Measurements from ENCODE around the gene MACROD2. TPM values are rescaled to one million over a fixed set of nuclear protein-coding genes. Genes with fewer than 3 reads are reported as not detected.

Gene MACROD2
- total RNA-seq, 4 donors from 2014 or later, result 10.0 to 24.0 (median 17.0) TPM

- no peak for TF ChIP-seq POLR2A (IDR thresholded peaks at IDR 0.05)
- no peak for TF ChIP-seq CTCF (IDR thresholded peaks at IDR 0.05)
- 52 to 54% methylated on average over 2 of the region's 2 CpGs for WGBS, 2 donors
- H3K4me3 ChIP-seq (ENCODE audit: low read depth, poor library complexity, severe bottlenecking), result no peak overlapping the region
- intact Hi-C loops (cut with DNase I; ENCODE audit: low total_unique reads), result no loop called here
- DNase-seq (ENCODE audit: low spot score in 2 of 2), result no peak
Measured at GRCh38 chr20:15756754-15757115, 1761.4 kb downstream of the MACROD2 start.

GRCh38 chr20:15759594-15759993, 1764.3 kb downstream of the MACROD2 start:
- intact Hi-C loops (cut with DNase I; ENCODE audit: low total_unique reads), result no loop called here
- 22 to 27% methylated on average over 6 of the region's 6 CpGs for WGBS, 2 donors
- peak in 1 of 2 donors; percentile 16 for DNase-seq (ENCODE audit: low spot score in 2 of 2)

GRCh38 chr20:15760001-15760621, 1764.8 kb downstream of the MACROD2 start:
- 34 to 35% methylated on average over 10 to 11 of the region's 11 CpGs for WGBS, 2 donors
- intact Hi-C loops (cut with DNase I; ENCODE audit: low total_unique reads), result no loop called here
- no peak for DNase-seq (ENCODE audit: low spot score in 2 of 2)
- no peak overlapping the region for H3K4me3 ChIP-seq (ENCODE audit: low read depth, poor library complexity, severe bottlenecking)
- TF ChIP-seq CTCF (IDR thresholded peaks at IDR 0.05) (no peak), POLR2A (IDR thresholded peaks at IDR 0.05) (no peak)

More at GRCh38 chr20:15759594-15759993, 1764.3 kb downstream of the MACROD2 start:
- no peak overlapping the region for H3K4me3 ChIP-seq (ENCODE audit: low read depth, poor library complexity, severe bottlenecking)
- TF ChIP-seq CTCF (IDR thresholded peaks at IDR 0.05), result no peak
- no peak for TF ChIP-seq POLR2A (IDR thresholded peaks at IDR 0.05)

GRCh38 chr20:15763366-15763765, 1768.0 kb downstream of the MACROD2 start:
- no peak overlapping the region for H3K4me3 ChIP-seq (ENCODE audit: low read depth, poor library complexity, severe bottlenecking)
- TF ChIP-seq POLR2A (IDR thresholded peaks at IDR 0.05) (no peak), CTCF (IDR thresholded peaks at IDR 0.05) (no peak)
- DNase-seq (ENCODE audit: low spot score in 2 of 2), result no peak
- intact Hi-C loops (cut with DNase I; ENCODE audit: low total_unique reads), result no loop called here

- H3K4me3 ChIP-seq (ENCODE audit: low read depth, poor library complexity, severe bottlenecking), result no peak overlapping the region
- intact Hi-C loops (cut with DNase I; ENCODE audit: low total_unique reads), result no loop called here
- no peak for TF ChIP-seq CTCF (IDR thresholded peaks at IDR 0.05)
- no peak for TF ChIP-seq POLR2A (IDR thresholded peaks at IDR 0.05)
- no peak for DNase-seq (ENCODE audit: low spot score in 2 of 2)
- WGBS, 2 donors, result 22 to 23% methylated on average over 1 of the region's 1 CpG
Measured at GRCh38 chr20:15767586-15767985, 1772.3 kb downstream of the MACROD2 start.
